ENCODE results near the gene FOXN3.

DNA sequence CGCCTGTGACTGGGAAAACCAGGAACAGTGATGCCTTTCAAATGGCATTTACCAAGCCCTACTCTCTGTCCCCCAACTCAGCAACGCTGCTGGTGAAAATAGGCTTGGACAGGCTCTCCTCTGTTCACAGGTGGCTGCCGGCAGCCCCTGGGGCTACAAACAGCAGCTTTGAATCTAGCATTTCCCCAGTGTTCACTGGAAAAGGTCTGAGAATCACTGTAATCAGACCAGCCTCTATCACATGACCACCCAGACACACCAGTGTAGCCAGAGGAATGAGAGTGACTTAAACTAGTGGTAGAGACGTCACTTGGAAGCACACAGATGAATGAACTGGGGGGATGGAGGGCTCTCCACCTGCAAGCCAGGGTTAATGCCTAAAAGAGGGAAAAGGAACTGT, 151.8 kb downstream of the FOXN3 start:
- TF ChIP-seq CTCF (IDR thresholded peaks at IDR 0.05; ENCODE audit: insufficient read depth, low read length): no peak
- TF ChIP-seq POLR2AphosphoS5 (IDR thresholded peaks at IDR 0.05; ENCODE audit: low read depth): no peak

Measured in HL-60 (cell line).